B cell (primary cell): ENCODE data around the gene TMEM182.

Source experiments
- CTCF ChIP-seq: fragments of 200-600 bp; IDR thresholded peaks from one replicate; pipeline ENCODE4 v1.8.0; 2022; ENCODE audit warnings: antibody characterized with exemption, mild to moderate bottlenecking
- EZH2 ChIP-seq: IDR thresholded peaks from 2 replicates; pipeline ENCODE4 v1.6.1; 2012; ENCODE audit warnings: borderline replicate concordance, low read depth, mild to moderate bottlenecking, moderate library complexity, low read length; ENCODE audit not compliant: insufficient read depth, poor library complexity, severe bottlenecking

GRCh38 chr2:102806250-102806837 is 44.5 kb downstream of the TMEM182 start:
- TF ChIP-seq CTCF, result peak; percentile 74
- TF ChIP-seq EZH2, result no peak
